SU-DHL-6 (cell line): ENCODE data around the gene TNFRSF4.

Source experiments
- H2AFZ ChIP-seq: fragments of 200-600 bp; sonication (generic); 2 replicates; pipeline ENCODE4 v1.6.1; 2014; ENCODE audit warnings: low read depth, mild to moderate bottlenecking, moderate library complexity, mixed read lengths, antibody characterized with exemption, low read length; ENCODE audit not compliant: severe bottlenecking
- H3F3A ChIP-seq: fragments of 200-600 bp; shearing (Covaris generic); 2 replicates; pipeline ENCODE4 v1.6.0; 2016; ENCODE audit warnings: antibody characterized with exemption, mild to moderate bottlenecking; ENCODE audit not compliant: insufficient read depth
- H3K27ac ChIP-seq: fragments of 200-600 bp; sonication (generic); 2 replicates; pipeline ENCODE4 v1.5.1; 2016; ENCODE audit warnings: low read depth, mild to moderate bottlenecking, low read length, moderate library complexity, mixed read lengths
- H3K27me3 ChIP-seq: fragments of 200-600 bp; sonication (generic), shearing (Covaris generic); 2 replicates; pipeline ENCODE4 v1.6.0; 2014; ENCODE audit warnings: mild to moderate bottlenecking, low read length
- H3K36me3 ChIP-seq: fragments of 200-600 bp; sonication (generic); 2 replicates; pipeline ENCODE4 v1.6.1; 2014; ENCODE audit warnings: mild to moderate bottlenecking, low read length, mixed read lengths
- H3K4me2 ChIP-seq: fragments of 300-600, 200-600 bp; shearing (Covaris generic), sonication (generic); 2 replicates; pipeline ENCODE4 v1.6.0; 2014; ENCODE audit warnings: low read length, low read depth, mild to moderate bottlenecking; ENCODE audit not compliant: poor library complexity, severe bottlenecking
- H3K4me3 ChIP-seq: fragments of 200-600 bp; sonication (generic); 2 replicates; pipeline ENCODE4 v1.5.1; 2014; ENCODE audit warnings: antibody characterized with exemption, low read length, mild to moderate bottlenecking, mixed read lengths; ENCODE audit not compliant: insufficient read depth, poor library complexity, severe bottlenecking
- H3K79me2 ChIP-seq: fragments of 200-600 bp; sonication (generic); 2 replicates; pipeline ENCODE4 v1.6.1; 2014; ENCODE audit warnings: mild to moderate bottlenecking, low read length, moderate library complexity; ENCODE audit not compliant: insufficient read depth
- H3K9ac ChIP-seq: fragments of 200-600 bp; sonication (generic); 2 replicates; pipeline ENCODE4 v1.7.0; 2014; ENCODE audit warnings: mild to moderate bottlenecking, low read length
- H3K9me2 ChIP-seq: fragments of 200-600 bp; sonication (generic); replicated peaks from 2 replicates; pipeline ENCODE4 v1.6.1; 2014; ENCODE audit warnings: low read length; ENCODE audit not compliant: insufficient read depth
- H3K9me3 ChIP-seq: fragments of 200-600 bp; sonication (generic); 2 replicates; pipeline ENCODE4 v1.6.1; 2014; ENCODE audit warnings: low read length, mixed read lengths; ENCODE audit not compliant: insufficient read depth
- H4K20me1 ChIP-seq: fragments of 200-600 bp; sonication (generic); 2 replicates; pipeline ENCODE4 v1.6.1; 2014; ENCODE audit warnings: low read depth, mild to moderate bottlenecking, antibody characterized with exemption, low read length, moderate library complexity, mixed read lengths
- EZH2phosphoT487 ChIP-seq: fragments of 200-600 bp; sonication (generic), shearing (Covaris generic); conservative IDR thresholded peaks from 2 replicates; pipeline ENCODE4 v1.6.1; 2018; ENCODE audit warnings: mild to moderate bottlenecking, antibody characterized with exemption, low read length, moderate library complexity, mixed read lengths
- TF ChIP-seq, protein P1 (sequence below): fragments of 200-600 bp; sonication (generic); IDR thresholded peaks from one replicate; pipeline ENCODE4 v1.5.1; 2017; ENCODE audit warnings: antibody characterized with exemption, mild to moderate bottlenecking, low read length, moderate library complexity; ENCODE audit not compliant: insufficient read depth, poor library complexity, severe bottlenecking

The TNFRSF4 gene

DNA sequence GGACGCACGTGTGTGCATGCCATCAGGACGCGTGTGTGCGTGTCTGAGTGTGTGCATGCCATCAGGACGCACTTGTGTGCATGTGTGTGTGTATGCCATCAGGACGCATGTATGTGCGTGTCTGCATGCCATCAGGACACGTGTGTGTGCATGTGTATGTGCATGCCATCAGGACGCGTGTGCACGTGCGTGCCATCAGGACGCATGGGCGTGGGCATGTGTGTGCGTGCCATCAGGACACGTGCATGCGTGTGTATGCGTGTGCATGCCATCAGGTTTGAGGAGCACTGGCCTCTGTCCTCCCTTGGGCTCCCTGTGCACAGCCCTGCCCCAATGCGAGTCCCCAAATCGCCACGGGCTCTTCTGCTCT lies 45.2 kb upstream of the TNFRSF4 start:
- H3K4me3 ChIP-seq = no peak overlapping the region
- H3K9me3 ChIP-seq = no peaks in the 10 kb centered on the region
- no peaks in the 10 kb centered on the region for H3F3A ChIP-seq
- no peaks in the 10 kb centered on the region for H4K20me1 ChIP-seq
- H3K27ac ChIP-seq = no peak overlapping the region
- TF ChIP-seq, protein P1, sequence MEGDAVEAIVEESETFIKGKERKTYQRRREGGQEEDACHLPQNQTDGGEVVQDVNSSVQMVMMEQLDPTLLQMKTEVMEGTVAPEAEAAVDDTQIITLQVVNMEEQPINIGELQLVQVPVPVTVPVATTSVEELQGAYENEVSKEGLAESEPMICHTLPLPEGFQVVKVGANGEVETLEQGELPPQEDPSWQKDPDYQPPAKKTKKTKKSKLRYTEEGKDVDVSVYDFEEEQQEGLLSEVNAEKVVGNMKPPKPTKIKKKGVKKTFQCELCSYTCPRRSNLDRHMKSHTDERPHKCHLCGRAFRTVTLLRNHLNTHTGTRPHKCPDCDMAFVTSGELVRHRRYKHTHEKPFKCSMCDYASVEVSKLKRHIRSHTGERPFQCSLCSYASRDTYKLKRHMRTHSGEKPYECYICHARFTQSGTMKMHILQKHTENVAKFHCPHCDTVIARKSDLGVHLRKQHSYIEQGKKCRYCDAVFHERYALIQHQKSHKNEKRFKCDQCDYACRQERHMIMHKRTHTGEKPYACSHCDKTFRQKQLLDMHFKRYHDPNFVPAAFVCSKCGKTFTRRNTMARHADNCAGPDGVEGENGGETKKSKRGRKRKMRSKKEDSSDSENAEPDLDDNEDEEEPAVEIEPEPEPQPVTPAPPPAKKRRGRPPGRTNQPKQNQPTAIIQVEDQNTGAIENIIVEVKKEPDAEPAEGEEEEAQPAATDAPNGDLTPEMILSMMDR = no peak
- TF ChIP-seq EZH2phosphoT487 = no peak
- H3K79me2 ChIP-seq = no peaks in the 10 kb centered on the region; the same call in none of the 2 replicates
- H3K9ac ChIP-seq = no peak overlapping the region
- no peaks in the 10 kb centered on the region for H3K36me3 ChIP-seq
- no peak overlapping the region for H2AFZ ChIP-seq
- H3K9me2 ChIP-seq = no peaks in the 10 kb centered on the region
- H3K27me3 ChIP-seq = no peaks in the 10 kb centered on the region
- H3K4me2 ChIP-seq = no peak overlapping the region

DNA sequence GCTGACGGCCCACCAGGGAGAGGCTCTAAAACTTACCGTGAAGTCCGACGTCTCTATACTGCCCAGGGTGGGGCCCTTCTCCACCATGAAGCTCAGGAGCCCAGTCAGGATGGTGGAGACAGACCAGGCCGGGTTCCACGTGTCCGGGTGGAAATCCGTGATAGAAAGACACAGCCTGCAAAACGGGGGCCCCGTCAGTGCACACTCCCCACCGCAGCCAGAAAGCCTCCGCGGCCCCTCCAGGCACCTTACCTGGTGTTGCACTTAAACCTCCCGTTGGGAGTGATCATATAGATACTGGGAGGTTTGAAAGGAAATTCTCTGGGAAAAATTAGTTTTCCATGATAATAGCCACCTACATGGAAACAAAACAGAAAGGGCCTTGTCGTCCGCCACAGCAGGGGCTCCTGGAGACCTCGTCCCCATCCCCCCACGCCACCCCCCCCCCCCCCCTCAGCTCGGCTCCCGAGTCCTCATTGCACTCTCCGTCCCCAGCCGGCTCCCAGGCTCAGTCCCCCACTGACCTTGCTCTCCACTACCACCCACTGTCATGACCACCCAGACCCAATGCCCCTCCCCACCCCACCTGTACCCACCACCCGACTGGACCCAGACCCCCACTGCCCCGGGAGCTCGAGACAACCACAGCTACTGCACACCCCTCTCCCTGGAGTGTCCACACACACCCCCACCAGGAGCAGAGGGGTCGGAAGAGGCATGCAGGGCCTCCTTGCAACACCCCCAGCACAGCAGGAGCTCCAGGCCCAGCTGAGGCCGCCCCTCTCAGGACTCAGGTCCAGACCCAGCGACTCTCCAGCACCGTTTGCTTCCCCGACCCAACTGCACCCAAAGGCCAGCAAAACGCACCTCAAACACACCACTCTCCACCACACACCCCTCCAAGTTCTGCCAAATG lies 43.3 kb upstream of the TNFRSF4 start:
- no peaks in the 10 kb centered on the region for H3F3A ChIP-seq
- H3K36me3 ChIP-seq = no peaks in the 10 kb centered on the region
- H3K9ac ChIP-seq = no peak overlapping the region
- no peak overlapping the region for H2AFZ ChIP-seq
- no peaks in the 10 kb centered on the region for H3K27me3 ChIP-seq
- no peaks in the 10 kb centered on the region for H4K20me1 ChIP-seq
- H3K9me2 ChIP-seq = no peaks in the 10 kb centered on the region
- H3K27ac ChIP-seq = no peak overlapping the region
- TF ChIP-seq, protein P1 = no peak
- no peak for TF ChIP-seq EZH2phosphoT487
- no peaks in the 10 kb centered on the region; the same call in 1 of the 2 replicates for H3K79me2 ChIP-seq
- no peak overlapping the region for H3K4me3 ChIP-seq
- H3K9me3 ChIP-seq = no peaks in the 10 kb centered on the region
- no peak overlapping the region for H3K4me2 ChIP-seq

DNA sequence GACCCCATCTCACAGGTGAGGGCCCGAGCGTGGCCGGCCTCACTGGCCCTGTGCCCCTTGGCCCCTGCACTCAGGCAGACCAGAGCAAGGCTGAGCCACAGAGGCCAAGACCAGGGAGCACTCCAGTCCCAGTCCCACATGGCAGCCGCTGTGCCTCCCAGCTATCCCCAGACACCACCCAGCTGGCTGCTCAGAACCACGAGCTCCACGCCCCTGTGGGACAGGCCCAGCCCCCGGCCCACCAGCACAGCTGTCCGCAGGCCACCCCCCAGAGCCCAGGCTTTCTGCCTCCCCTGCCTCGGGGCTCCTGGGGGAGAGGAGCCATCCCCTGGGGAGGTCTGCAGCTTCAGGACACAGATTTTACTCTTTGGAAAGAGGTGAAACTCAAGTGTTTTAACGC lies 41.7 kb upstream of the TNFRSF4 start:
- Histone ChIP-seq H3K4me3 (no peak overlapping the region), H3K9ac (no peak overlapping the region), H2AFZ (no peak overlapping the region), H4K20me1 (no peaks in the 10 kb centered on the region), H3K79me2 (no peaks in the 10 kb centered on the region; the same call in 1 of the 2 replicates), H3K4me2 (no peak overlapping the region), H3K9me3 (no peaks in the 10 kb centered on the region), H3K9me2 (no peaks in the 10 kb centered on the region), H3K27ac (no peak overlapping the region), H3F3A (no peaks in the 10 kb centered on the region), H3K27me3 (no peaks in the 10 kb centered on the region), H3K36me3 (no peaks in the 10 kb centered on the region)
- TF ChIP-seq, protein P1 = no peak
- TF ChIP-seq EZH2phosphoT487 = no peak
